ENCODE results near the gene GPT2.

Gene GPT2

DNA sequence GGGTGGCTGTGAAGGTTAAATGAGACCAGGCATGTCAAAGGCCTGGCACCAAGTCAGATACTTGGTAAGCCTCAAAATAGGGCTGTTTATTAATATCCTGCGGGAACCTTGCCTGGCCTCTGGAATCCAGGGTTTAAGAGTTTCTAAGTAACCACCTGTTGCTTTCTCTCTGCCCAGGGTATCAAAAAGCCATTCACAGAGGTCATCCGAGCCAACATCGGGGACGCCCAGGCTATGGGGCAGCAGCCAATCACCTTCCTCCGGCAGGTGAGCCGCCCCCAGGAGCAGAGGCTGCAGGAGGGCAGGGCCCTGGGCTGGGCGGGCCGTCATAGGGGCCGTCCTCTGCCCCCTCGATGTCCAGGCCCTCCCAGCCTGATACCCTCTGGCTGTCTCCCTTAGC, 13.3 kb downstream of the GPT2 start:
- DNase-seq, result no peak

DNA sequence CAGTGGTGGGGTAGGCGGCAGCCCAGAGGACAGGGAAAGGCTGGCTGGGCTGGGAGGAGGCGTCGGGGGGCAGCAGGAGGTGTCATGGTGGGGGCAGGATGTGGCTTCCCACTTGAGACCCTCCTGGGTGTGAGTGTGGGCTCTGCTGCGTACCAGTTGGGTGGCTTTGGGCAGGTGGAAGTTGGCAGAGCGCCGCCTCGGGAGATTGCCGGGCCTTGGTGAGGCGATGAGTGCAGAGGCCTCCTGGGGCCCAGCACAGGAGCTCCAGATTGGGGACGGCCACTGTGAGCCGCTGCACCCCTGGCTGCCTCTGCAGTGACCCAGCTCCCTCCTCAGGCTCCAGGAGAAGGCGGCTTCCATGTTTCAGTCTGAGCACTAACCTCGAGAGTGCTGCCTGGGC, 13.8 kb downstream of the GPT2 start:
- no peak for DNase-seq

DNA sequence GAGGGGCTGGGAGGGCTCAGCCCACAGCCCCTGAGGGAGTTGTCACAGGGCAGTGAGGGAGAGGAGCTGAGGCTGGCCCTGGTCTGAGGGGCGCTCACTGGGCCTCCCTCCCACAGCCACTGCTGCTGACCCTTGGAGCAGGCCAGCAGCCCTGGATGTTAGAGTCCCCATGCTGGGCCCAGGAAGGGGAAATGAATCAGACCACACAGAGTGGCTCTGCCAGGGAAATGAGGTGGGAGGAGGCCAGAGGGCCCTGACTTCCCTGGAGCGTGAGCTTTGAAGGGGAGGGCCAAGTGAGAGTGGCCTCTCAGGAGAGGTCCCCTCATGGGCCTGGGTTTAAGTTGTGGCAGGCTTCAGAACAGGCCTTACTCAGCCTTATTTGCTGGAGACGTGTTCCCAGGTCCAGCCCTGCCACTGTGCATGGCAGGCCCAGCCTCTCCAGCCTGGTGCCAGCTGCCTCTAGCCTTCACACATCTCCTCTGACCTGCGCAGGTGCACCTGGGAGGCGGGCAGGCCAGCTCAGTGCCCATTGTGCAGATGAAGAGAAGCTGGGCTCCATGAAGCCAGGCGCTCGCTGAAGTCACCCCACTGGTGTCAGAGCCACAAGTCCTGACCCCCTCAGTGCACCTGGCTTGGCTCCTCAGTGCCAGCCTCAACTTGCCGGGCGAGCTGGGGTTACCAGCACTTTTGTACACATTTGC, 15.4 kb downstream of the GPT2 start:
- no peak for DNase-seq

GRCh38 chr16:46900455-46901235, 16.5 kb downstream of the GPT2 start:
- DNase-seq, result no peak

GRCh38 chr16:46901709-46902108, 17.5 kb downstream of the GPT2 start:
- DNase-seq, result no peak

DNA sequence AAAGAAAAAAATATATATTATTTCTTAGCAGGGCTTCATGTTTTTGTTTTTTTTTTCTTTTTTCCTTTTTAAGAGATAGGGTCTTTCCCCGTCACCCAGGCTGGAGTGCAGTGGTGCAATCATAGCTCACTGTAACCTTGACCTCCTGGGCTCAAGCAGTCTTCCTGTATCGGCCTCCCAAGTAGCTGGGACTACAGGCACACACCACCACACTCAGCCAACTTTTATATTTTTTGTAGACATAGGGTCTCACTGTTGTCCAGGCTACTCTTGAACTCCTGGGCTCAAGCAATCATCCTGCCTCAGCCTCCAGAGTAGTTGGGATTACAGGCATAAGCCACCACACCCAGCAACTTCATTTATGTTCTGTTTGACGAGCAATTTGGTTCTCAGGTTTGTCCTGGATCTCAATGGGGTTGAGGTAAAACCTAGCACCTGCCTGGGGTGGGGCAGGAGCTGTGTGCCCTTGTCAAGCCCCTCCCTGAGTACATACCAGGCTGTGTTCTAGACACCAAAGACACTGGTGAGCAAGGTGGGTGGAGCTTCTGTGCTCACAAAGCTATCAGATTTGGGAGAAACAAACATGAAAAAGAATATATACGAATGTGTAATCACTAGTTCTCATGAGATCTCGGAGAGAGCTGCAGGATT, 19.2 kb downstream of the GPT2 start:
- DNase-seq, result no peak

DNA sequence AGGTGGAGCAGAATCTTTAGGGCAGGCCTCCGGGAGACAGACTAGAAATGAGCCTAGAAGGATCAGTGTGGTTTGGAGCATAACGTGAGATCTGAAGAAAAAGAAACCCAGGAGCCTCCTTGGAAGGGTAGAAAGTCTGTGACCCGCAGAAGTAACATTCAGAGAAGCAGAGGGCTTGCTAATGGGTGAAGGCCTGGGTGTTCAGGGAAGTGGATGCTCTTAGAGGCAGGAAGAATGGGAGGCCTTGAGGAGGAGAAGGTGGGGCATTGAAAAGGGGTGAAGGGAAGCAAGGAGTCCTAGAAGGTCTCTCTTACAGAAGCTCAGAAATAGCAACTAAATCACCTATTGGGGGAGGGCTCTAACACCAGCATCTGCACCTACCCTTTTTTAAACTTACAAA, 20.3 kb downstream of the GPT2 start:
- no peak for DNase-seq

DNA sequence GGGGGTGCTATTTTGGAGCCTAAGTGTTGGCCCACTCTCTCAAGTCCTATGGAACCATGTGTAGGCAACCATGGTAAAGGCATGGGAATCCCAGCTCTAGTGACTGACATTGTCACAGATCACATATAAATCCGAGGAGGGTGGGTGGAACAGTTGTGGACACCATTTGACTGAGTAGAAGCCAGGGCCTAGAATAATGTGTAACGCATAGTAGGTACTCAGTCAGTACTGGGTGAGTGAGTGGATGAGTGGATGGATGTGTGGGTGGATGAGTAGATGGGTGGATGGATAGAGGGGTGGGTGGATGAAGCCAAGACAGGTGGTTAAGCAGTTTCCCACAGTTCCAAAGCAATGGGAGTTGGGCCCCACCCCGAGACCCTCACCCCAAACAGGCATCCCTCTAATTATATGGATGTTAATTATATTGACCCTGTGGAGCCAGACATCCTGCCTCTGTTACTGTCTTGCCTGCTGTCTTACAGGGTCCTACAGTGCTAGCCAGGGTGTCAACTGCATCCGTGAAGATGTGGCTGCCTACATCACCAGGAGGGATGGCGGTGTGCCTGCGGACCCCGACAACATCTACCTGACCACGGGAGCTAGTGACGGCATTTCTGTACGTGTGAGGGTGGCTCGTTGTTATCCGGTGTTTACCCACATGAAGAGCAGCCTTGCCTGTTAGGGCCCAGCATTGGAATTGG, 22.3 kb downstream of the GPT2 start:
- DNase-seq, result no peak

- no peak for DNase-seq
Measured at GRCh38 chr16:46907061-46907774, 23.1 kb downstream of the GPT2 start.

GRCh38 chr16:46908540-46909372, 24.6 kb downstream of the GPT2 start:
- no peak for DNase-seq

- no peak for DNase-seq
Measured at GRCh38 chr16:46911038-46911437, 26.9 kb downstream of the GPT2 start.

DNA sequence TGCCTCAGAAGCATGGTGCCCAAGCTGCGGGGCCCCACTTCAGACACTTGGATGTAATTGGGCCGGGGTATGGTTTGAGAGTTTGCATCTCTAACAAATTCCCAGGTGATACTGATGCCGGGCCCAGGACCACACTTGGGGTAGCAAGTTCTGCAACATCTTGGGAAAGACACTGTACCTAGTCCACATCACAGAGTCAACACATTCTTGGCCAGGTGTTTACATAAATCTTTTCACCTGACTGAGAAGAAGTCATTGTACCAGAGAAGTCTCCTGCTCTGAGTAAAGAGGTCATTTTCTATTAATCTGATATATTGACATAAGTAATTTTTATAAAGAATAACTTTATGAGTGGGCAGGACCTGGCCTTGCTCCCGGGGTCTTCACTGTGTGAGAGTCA, 27.5 kb downstream of the GPT2 start:
- no peak for DNase-seq

GRCh38 chr16:46914556-46915201, 30.5 kb downstream of the GPT2 start:
- no peak for DNase-seq

DNA sequence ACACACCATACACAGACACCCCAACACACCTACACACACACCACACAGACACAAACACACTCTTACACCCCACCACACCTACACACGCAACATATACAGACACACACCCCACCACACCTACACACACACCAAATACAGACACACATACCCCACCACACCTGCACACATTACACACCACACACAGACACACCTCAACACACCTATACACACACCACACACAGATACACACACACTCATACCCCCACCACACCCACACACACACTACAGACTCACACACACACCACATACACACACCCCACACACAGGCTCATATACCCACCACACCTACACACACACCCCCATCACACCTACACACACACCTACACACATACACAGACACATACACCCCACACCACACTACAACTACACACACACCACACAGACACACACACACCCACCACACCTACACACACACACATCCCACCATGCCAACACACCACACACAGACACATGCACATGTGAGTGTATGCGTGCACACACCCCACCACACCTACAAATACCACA, 31.4 kb downstream of the GPT2 start:
- DNase-seq, result no peak

- DNase-seq, result no peak
Measured at GRCh38 chr16:46916980-46917379, 32.8 kb downstream of the GPT2 start.

- DNase-seq, result no peak
Measured at GRCh38 chr16:46918400-46918799, 34.2 kb downstream of the GPT2 start.

DNA sequence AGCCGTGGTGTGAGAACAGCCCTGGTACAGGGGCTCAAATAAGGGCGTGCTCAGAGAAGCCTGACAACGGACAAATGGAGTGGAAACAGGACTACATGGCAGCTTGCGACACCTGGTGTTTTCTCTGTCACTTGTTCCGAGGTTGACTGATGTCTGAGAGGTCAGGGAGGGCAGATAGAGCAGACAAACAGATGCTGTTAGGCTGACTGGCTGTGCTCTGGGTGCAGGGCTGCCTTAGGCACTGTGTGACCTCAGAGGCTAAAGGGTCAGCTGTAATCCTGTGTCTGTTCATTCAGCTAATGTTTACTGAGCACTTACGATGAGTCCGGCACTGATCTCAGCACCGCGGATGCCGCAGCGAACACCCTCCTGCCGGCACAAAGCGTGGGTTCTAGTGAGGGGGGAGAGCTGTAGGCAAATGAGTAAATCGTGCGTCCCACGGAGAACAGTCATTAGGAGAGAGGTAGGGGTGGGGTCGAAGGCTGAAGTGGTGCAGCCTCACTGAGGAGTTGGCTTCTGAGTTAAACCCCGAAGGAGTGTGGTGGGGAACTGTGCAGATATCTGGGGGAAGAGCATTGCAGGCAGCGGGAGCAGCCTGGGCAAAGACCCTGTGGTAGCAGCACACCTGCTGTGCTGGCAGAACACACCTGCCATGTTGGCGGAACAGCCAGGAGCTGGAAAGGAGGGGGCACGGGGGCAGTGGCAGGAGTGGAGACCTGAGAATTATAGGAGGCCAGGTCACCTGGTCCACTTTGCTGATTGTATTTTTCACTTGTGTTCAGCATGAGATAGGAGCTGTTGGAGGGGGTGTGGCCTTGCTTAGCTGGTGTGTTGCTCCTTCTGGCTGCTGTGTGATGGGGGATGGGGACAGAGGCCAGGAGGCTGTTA, 35.0 kb downstream of the GPT2 start:
- no peak for DNase-seq

DNA sequence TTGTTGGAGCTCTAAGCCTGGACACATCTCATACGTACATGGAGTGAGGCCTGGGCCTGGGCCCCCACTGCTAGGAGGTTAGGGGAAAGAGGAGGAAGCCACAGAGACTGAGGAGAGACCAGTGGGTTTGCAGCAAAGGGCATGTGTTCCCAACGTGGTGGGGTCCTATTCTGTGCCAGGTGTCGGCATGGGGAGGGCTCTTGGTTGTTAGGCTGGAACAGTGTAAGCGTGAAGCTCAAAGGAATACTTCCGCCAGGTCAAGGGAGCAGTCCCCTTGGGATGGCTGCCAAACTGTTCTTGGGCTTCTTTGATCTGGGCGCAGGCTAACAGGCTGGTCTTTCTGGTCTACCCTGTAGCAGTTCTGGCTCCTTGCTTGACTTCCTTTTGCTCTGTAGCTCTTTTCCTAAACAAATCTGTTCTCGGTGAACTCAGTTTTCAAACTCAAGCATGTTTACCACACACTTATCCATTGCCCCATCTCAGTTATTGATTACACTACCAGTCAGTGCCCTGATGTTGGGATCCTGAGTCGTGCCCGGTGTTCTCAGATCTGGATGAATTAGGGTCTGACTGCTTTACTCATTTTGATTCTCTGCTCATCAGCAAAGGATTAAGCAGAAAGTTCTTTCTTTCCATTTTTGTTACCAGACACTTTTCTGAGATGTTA, 36.4 kb downstream of the GPT2 start:
- DNase-seq, result no peak

DNA sequence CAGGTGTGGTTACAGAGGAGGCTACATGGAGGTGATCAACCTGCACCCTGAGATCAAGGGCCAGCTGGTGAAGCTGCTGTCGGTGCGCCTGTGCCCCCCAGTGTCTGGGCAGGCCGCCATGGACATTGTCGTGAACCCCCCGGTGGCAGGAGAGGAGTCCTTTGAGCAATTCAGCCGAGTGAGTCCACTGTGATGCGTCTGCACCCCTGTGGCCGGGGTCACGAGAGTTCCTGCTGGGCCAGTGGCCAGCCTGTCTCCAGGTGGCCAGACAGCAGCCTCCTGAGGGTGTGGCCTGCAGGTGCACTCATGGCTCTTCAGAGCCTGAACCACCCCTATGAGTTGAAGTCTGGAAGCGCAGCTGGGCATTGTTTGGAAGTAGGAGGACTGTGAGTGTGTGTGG, 38.1 kb downstream of the GPT2 start:
- no peak for DNase-seq

Measured in NCI-H1436 treated with DMSO at 0.1 percent for 48 hours (cell line).